HepG2 (cell line): ENCODE measurements around the gene RPTOR. TPM values are rescaled to one million over a fixed set of nuclear protein-coding genes. Genes with fewer than 3 reads are reported as not detected.

Experiments used
- ARHGAP35 ChIP-seq: sonication (generic); formaldehyde crosslinking; IDR thresholded peaks from 2 replicates; pipeline ENCODE4 v1.9.0; 2022; ENCODE audit warnings: mild to moderate bottlenecking, inconsistent platforms, moderate library complexity, missing genetic modification reagents, borderline replicate concordance
- FOXP1 ChIP-seq, 2 experiments: fragments of 450-650 bp in 1 of 2; IDR thresholded peaks; 2 replicates each; pipeline ENCODE4 v1.6.1; 2017 to 2018; ENCODE audit warnings: antibody characterized with exemption in 1 of 2
- GTF2F1 ChIP-seq: fragments of 150-350 bp; IDR thresholded peaks from 2 replicates; pipeline ENCODE4 v1.6.1; 2014; ENCODE audit warnings: low read length
- HDAC1 ChIP-seq: sonication (generic); formaldehyde crosslinking; IDR thresholded peaks from 2 replicates; pipeline ENCODE4 v1.5.1; 2020; ENCODE audit warnings: mild to moderate bottlenecking, missing genetic modification reagents
- HDAC6 ChIP-seq: fragments of 200-600 bp; sonication (generic); IDR thresholded peaks from 2 replicates; pipeline ENCODE4 v1.7.0; 2017; ENCODE audit warnings: mild to moderate bottlenecking, antibody characterized with exemption, low read length, low read depth
- JARID2 ChIP-seq: sonication (generic); formaldehyde crosslinking; IDR thresholded peaks from 2 replicates; pipeline ENCODE4 v1.8.1; 2023; ENCODE audit warnings: missing genetic modification reagents, inconsistent platforms; ENCODE audit not compliant: insufficient replicate concordance
- KLF6 ChIP-seq: IDR thresholded peaks from 2 replicates; pipeline ENCODE4 v1.8.0; 2016; ENCODE audit warnings: missing biosample characterization, missing genetic modification reagents
- MZF1 ChIP-seq: sonication (generic); formaldehyde crosslinking; IDR thresholded peaks from 2 replicates; pipeline ENCODE4 v1.8.1; 2023; ENCODE audit warnings: mild to moderate bottlenecking, missing genetic modification reagents, borderline replicate concordance
- POLR2A ChIP-seq, 2 experiments: IDR thresholded peaks; 2 replicates each; pipeline ENCODE4 v1.6.1; 2011; ENCODE audit warnings: low read depth in 2 of 2, low read length in 2 of 2, mild to moderate bottlenecking in 1 of 2, moderate library complexity in 1 of 2; ENCODE audit not compliant: insufficient read depth in 1 of 2
- SNAI1 ChIP-seq: sonication (generic); formaldehyde crosslinking; IDR thresholded peaks from 2 replicates; pipeline ENCODE4 v1.5.0; 2020; ENCODE audit warnings: mild to moderate bottlenecking, missing genetic modification reagents, borderline replicate concordance
- TMF1 ChIP-seq: sonication (generic); formaldehyde crosslinking; IDR thresholded peaks from 2 replicates; pipeline ENCODE4 v1.8.1; 2022; ENCODE audit warnings: low read depth, missing genetic modification reagents
- ZC3H13 ChIP-seq: sonication (generic); formaldehyde crosslinking; IDR thresholded peaks from 2 replicates; pipeline ENCODE4 v1.8.1; 2023; ENCODE audit warnings: mild to moderate bottlenecking, missing genetic modification reagents, moderate library complexity
- ZIK1 ChIP-seq: sonication (generic); formaldehyde crosslinking; IDR thresholded peaks from 2 replicates; pipeline ENCODE4 v1.5.0; 2020; ENCODE audit warnings: mild to moderate bottlenecking, low read depth, missing genetic modification reagents, borderline replicate concordance
- ZNF660 ChIP-seq: sonication (generic); formaldehyde crosslinking; IDR thresholded peaks from 2 replicates; pipeline ENCODE4 v1.5.1; 2020; ENCODE audit warnings: mild to moderate bottlenecking, low read depth, missing genetic modification reagents, borderline replicate concordance
- ZNF790 ChIP-seq: sonication (generic); formaldehyde crosslinking; IDR thresholded peaks from 2 replicates; pipeline ENCODE4 v1.8.0; 2022; ENCODE audit warnings: missing genetic modification reagents, mild to moderate bottlenecking, borderline replicate concordance
- polyA plus RNA-seq, 8 experiments: library from polyadenylated mRNA; depleted of rRNA in 3 of 8; stranded (reverse) in 7 of 8; unstranded in 1 of 8; fragments of >200 nt; fragmentation: Illumina TruSeq in 4 of 8; extraction: Trizol in 4 of 8; gene quantifications; 2 replicates each; pipeline versions ENCODE4 v1.2.1 to v1.2.3, GENCODE V29; 2011 to 2016; ENCODE audit warnings: low read depth in 4 of 8, missing spikeins in 1 of 8, mixed read lengths in 1 of 8; ENCODE audit not compliant: insufficient read depth in 1 of 8
- total RNA-seq, 5 experiments: library from RNA; depleted of rRNA; stranded (reverse); fragments of >200 nt; fragmentation: Illumina TruSeq; extraction: Trizol; gene quantifications; 2 replicates each; pipeline ENCODE4 v1.2.3, GENCODE V29; 2016; ENCODE audit warnings: low read depth in 1 of 5
- TF ChIP-seq, protein P1 (sequence below): sonication (generic); formaldehyde crosslinking; IDR thresholded peaks from 2 replicates; pipeline ENCODE4 v1.4.0; 2020; ENCODE audit warnings: mild to moderate bottlenecking, missing genetic modification reagents
- TF ChIP-seq, protein P2 (sequence below), 2 experiments: IDR thresholded peaks; 2 replicates each; pipeline ENCODE4 v1.6.1; 2011 to 2012; ENCODE audit warnings: low read length in 2 of 2, borderline replicate concordance in 1 of 2, low read depth in 1 of 2, mild to moderate bottlenecking in 1 of 2, moderate library complexity in 1 of 2
- TF ChIP-seq, protein P3 (sequence below): sonication (generic); formaldehyde crosslinking; IDR thresholded peaks from 2 replicates; pipeline ENCODE4 v1.4.0; 2020; ENCODE audit warnings: missing genetic modification reagents
- TF ChIP-seq, protein P4 (sequence below): sonication (generic); formaldehyde crosslinking; IDR thresholded peaks from 2 replicates; pipeline ENCODE4 v1.5.1; 2020; ENCODE audit warnings: missing genetic modification reagents, mild to moderate bottlenecking, borderline replicate concordance

The RPTOR gene
- total and polyA plus RNA-seq, 2 of the 13 experiments (the other 11 are each of a cell fraction or from before 2014, with no cell fraction given), result 6.6 to 25.3 TPM

DNA sequence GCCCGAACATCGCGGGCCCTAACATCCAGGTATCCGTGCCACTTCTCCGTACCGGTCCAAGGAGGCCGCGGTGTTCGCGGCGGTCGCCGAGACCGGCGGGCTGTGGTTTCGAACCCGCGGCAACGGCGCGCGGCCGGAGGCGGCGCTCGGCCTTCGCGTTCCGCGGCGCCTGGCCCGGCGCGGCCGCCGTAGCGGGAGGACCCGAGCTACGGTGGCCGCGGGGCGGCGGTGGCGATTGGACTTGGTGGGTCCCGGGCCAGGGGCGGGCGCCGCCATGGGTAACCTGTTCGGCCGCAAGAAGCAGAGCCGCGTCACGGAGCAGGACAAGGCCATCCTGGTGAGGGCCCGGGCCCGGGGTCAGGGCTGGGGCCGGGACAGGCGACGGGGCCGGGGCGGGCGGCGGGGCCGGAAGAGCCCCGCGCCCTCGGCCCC lies 447.0 kb downstream of the RPTOR start, which contains the start of gene CHMP6 (continued):
- TF ChIP-seq, protein P1, sequence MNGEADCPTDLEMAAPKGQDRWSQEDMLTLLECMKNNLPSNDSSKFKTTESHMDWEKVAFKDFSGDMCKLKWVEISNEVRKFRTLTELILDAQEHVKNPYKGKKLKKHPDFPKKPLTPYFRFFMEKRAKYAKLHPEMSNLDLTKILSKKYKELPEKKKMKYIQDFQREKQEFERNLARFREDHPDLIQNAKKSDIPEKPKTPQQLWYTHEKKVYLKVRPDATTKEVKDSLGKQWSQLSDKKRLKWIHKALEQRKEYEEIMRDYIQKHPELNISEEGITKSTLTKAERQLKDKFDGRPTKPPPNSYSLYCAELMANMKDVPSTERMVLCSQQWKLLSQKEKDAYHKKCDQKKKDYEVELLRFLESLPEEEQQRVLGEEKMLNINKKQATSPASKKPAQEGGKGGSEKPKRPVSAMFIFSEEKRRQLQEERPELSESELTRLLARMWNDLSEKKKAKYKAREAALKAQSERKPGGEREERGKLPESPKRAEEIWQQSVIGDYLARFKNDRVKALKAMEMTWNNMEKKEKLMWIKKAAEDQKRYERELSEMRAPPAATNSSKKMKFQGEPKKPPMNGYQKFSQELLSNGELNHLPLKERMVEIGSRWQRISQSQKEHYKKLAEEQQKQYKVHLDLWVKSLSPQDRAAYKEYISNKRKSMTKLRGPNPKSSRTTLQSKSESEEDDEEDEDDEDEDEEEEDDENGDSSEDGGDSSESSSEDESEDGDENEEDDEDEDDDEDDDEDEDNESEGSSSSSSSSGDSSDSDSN (CRISPR knock-in tag), result no peak
- no peak for TF ChIP-seq KLF6
- peak; percentile 46 to 55; a peak in 2 of 4 replicates for TF ChIP-seq POLR2A (IDR thresholded peaks at IDR 0.05; ENCODE audit: insufficient read depth in 1 of 2, low read depth in 2 of 2, low read length in 2 of 2)
- TF ChIP-seq ZIK1 (CRISPR knock-in tag), result no peak
- no peak for TF ChIP-seq ARHGAP35 (CRISPR knock-in tag)
- peak; percentile 67 for TF ChIP-seq JARID2 (CRISPR knock-in tag)
- no peak for TF ChIP-seq FOXP1 (IDR thresholded peaks at IDR 0.05)
- TF ChIP-seq FOXP1 (CRISPR knock-in tag; IDR thresholded peaks at IDR 0.05), result no peak
- TF ChIP-seq HDAC1 (CRISPR knock-in tag), result peak; percentile 23
- TF ChIP-seq TMF1, result 0 out of 2 replicates have a peak, but pooled peaks have one; percentile 59
- TF ChIP-seq, protein P2, sequence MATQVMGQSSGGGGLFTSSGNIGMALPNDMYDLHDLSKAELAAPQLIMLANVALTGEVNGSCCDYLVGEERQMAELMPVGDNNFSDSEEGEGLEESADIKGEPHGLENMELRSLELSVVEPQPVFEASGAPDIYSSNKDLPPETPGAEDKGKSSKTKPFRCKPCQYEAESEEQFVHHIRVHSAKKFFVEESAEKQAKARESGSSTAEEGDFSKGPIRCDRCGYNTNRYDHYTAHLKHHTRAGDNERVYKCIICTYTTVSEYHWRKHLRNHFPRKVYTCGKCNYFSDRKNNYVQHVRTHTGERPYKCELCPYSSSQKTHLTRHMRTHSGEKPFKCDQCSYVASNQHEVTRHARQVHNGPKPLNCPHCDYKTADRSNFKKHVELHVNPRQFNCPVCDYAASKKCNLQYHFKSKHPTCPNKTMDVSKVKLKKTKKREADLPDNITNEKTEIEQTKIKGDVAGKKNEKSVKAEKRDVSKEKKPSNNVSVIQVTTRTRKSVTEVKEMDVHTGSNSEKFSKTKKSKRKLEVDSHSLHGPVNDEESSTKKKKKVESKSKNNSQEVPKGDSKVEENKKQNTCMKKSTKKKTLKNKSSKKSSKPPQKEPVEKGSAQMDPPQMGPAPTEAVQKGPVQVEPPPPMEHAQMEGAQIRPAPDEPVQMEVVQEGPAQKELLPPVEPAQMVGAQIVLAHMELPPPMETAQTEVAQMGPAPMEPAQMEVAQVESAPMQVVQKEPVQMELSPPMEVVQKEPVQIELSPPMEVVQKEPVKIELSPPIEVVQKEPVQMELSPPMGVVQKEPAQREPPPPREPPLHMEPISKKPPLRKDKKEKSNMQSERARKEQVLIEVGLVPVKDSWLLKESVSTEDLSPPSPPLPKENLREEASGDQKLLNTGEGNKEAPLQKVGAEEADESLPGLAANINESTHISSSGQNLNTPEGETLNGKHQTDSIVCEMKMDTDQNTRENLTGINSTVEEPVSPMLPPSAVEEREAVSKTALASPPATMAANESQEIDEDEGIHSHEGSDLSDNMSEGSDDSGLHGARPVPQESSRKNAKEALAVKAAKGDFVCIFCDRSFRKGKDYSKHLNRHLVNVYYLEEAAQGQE (IDR thresholded peaks at IDR 0.05; ENCODE audit: borderline replicate concordance in 1 of 2, low read depth in 1 of 2, low read length in 2 of 2), result peak in 1 of 2 experiments; percentile 63; a peak in 2 of 4 replicates
- no peak for TF ChIP-seq HDAC6
- TF ChIP-seq GTF2F1, result no peak
- TF ChIP-seq, protein P3, sequence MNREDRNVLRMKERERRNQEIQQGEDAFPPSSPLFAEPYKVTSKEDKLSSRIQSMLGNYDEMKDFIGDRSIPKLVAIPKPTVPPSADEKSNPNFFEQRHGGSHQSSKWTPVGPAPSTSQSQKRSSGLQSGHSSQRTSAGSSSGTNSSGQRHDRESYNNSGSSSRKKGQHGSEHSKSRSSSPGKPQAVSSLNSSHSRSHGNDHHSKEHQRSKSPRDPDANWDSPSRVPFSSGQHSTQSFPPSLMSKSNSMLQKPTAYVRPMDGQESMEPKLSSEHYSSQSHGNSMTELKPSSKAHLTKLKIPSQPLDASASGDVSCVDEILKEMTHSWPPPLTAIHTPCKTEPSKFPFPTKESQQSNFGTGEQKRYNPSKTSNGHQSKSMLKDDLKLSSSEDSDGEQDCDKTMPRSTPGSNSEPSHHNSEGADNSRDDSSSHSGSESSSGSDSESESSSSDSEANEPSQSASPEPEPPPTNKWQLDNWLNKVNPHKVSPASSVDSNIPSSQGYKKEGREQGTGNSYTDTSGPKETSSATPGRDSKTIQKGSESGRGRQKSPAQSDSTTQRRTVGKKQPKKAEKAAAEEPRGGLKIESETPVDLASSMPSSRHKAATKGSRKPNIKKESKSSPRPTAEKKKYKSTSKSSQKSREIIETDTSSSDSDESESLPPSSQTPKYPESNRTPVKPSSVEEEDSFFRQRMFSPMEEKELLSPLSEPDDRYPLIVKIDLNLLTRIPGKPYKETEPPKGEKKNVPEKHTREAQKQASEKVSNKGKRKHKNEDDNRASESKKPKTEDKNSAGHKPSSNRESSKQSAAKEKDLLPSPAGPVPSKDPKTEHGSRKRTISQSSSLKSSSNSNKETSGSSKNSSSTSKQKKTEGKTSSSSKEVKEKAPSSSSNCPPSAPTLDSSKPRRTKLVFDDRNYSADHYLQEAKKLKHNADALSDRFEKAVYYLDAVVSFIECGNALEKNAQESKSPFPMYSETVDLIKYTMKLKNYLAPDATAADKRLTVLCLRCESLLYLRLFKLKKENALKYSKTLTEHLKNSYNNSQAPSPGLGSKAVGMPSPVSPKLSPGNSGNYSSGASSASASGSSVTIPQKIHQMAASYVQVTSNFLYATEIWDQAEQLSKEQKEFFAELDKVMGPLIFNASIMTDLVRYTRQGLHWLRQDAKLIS (CRISPR knock-in tag), result no peak
- no peak for TF ChIP-seq ZNF660 (CRISPR knock-in tag)
- no peak for TF ChIP-seq SNAI1
- TF ChIP-seq, protein P4, sequence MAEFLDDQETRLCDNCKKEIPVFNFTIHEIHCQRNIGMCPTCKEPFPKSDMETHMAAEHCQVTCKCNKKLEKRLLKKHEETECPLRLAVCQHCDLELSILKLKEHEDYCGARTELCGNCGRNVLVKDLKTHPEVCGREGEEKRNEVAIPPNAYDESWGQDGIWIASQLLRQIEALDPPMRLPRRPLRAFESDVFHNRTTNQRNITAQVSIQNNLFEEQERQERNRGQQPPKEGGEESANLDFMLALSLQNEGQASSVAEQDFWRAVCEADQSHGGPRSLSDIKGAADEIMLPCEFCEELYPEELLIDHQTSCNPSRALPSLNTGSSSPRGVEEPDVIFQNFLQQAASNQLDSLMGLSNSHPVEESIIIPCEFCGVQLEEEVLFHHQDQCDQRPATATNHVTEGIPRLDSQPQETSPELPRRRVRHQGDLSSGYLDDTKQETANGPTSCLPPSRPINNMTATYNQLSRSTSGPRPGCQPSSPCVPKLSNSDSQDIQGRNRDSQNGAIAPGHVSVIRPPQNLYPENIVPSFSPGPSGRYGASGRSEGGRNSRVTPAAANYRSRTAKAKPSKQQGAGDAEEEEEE, result no peak
- TF ChIP-seq ZNF790, result no peak
- no peak for TF ChIP-seq MZF1
- no peak for TF ChIP-seq ZC3H13 (CRISPR knock-in tag)
